SKM-1 treated with dmso at 0.1 percent for 144 hours (cell line): ENCODE data around the gene CDC42SE2.
"Not testable (repeated sequence)": the region's sequence is repeated elsewhere in the genome, so short reads cannot be mapped to it uniquely, and the experiment has no call there.

Experiments used
- DNase-seq: peaks from one replicate; lab custom pipeline; 2025; ENCODE audit not compliant: unreplicated experiment; lab: John Stamatoyannopoulos, UW

The CDC42SE2 gene

GRCh38 chr5:131363811-131364506 is 100.1 kb downstream of the CDC42SE2 start:
- no peak for DNase-seq

GRCh38 chr5:131364507-131365050 is 100.7 kb downstream of the CDC42SE2 start:
- no peak for DNase-seq

GRCh38 chr5:131366428-131366827 is 102.6 kb downstream of the CDC42SE2 start:
- DNase-seq, result no peak

GRCh38 chr5:131367219-131367860 is 103.5 kb downstream of the CDC42SE2 start:
- no peak for DNase-seq

GRCh38 chr5:131368866-131369265 is 105.0 kb downstream of the CDC42SE2 start:
- no peak for DNase-seq

- no peak for DNase-seq
Measured at GRCh38 chr5:131369558-131369957, 105.7 kb downstream of the CDC42SE2 start.

GRCh38 chr5:131371835-131372234 is 108.0 kb downstream of the CDC42SE2 start:
- DNase-seq, result no peak

GRCh38 chr5:131373265-131373664 is 109.4 kb downstream of the CDC42SE2 start:
- no peak for DNase-seq

GRCh38 chr5:131375351-131375750 is 111.5 kb downstream of the CDC42SE2 start:
- no peak for DNase-seq

GRCh38 chr5:131377346-131377745 is 113.5 kb downstream of the CDC42SE2 start:
- no peak for DNase-seq

GRCh38 chr5:131377785-131378325 is 114.0 kb downstream of the CDC42SE2 start:
- no peak for DNase-seq

- no peak for DNase-seq
Measured at GRCh38 chr5:131378721-131379541, 115.1 kb downstream of the CDC42SE2 start.

- no peak for DNase-seq
Measured at GRCh38 chr5:131379723-131380122, 115.9 kb downstream of the CDC42SE2 start.

GRCh38 chr5:131380238-131380637 is 116.4 kb downstream of the CDC42SE2 start:
- DNase-seq, result not testable (repeated sequence)

GRCh38 chr5:131381021-131381420 is 117.2 kb downstream of the CDC42SE2 start:
- no peak for DNase-seq

GRCh38 chr5:131381777-131382176 is 117.9 kb downstream of the CDC42SE2 start:
- DNase-seq, result no peak

- peak; percentile 63 for DNase-seq
Measured at GRCh38 chr5:131382407-131383395, 118.8 kb downstream of the CDC42SE2 start.

- DNase-seq, result no peak
Measured at GRCh38 chr5:131384173-131384572, 120.3 kb downstream of the CDC42SE2 start.

- no peak for DNase-seq
Measured at GRCh38 chr5:131384616-131385214, 120.9 kb downstream of the CDC42SE2 start.

GRCh38 chr5:131386124-131386523 is 122.3 kb downstream of the CDC42SE2 start:
- DNase-seq, result no peak
